ENCODE measurements around the gene MYOM1.

The MYOM1 gene

DNA sequence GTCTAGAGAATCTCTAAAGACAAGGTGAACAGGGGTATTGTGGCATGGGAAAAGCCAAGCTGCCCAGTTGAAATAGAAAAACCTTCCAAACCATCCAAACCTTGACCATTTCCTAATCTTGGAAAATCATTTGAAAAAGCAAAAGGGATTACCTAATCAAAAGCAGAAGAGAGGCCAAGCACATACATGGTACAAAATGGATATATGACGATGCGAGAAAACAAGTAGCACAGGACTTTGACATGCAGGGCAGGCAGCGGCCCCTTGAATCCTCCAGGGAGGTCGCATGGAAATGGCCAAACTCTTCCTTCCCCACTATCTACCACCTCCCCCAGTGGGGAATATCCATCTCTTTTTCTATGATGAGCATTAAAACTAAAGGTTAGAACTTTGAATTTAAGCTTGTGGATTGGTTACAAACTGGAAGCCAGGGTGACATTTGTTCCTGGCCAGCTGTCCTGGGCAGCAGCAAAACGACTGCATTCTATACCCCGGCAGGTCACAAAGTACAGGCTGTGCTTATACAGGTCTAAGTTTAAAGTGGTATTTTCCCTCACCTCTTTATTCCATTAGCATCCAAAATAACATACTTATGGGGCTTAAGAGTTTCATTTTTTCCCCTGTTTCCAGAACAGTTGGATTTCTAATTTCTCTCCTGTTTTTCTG is 24.7 kb downstream of the MYOM1 start:
- Histone ChIP-seq H3K9me3 (ENCODE audit: insufficient read depth, low read depth, low read length) (no peaks in the 10 kb centered on the region), H3K4me3 (ENCODE audit: low read length) (no peak overlapping the region), H3K27me3 (ENCODE audit: insufficient read depth, low read length) (no peaks in the 10 kb centered on the region), H3K36me3 (ENCODE audit: insufficient read depth, low read length) (no peaks in the 10 kb centered on the region), H3K4me1 (ENCODE audit: insufficient read depth, low read length) (no peaks in the 10 kb centered on the region), H3K27ac (ENCODE audit: low read depth, low read length) (no peak overlapping the region), H3K9ac (ENCODE audit: low read depth, low read length) (no peak overlapping the region)
- WGBS: 90% methylated on average over 6 of the region's 6 CpGs

DNA sequence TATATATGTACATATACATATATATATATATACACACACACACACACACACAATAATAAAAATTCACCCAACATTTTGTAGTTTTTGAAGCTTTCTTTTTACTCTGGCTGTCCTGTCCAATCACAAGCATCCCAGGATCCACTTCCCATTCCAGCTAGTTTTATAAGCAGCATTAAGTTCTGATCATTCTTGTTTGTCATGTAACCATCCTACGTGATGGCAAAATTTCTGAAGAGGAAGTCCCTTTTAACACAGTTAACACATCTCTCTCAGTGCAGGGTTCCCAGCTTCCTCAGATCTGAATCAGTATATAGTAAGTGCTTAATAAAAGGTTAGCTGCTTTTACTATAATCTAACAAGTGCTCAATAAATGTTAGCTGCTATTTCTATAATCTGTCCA is 26.4 kb downstream of the MYOM1 start:
- Histone ChIP-seq H3K9me3 (ENCODE audit: insufficient read depth, low read depth, low read length) (no peaks in the 10 kb centered on the region), H3K4me1 (ENCODE audit: insufficient read depth, low read length) (no peaks in the 10 kb centered on the region), H3K4me3 (ENCODE audit: low read length) (no peak overlapping the region), H3K9ac (ENCODE audit: low read depth, low read length) (no peak overlapping the region), H3K27me3 (ENCODE audit: insufficient read depth, low read length) (no peaks in the 10 kb centered on the region), H3K36me3 (ENCODE audit: insufficient read depth, low read length) (no peaks in the 10 kb centered on the region), H3K27ac (ENCODE audit: low read depth, low read length) (no peak overlapping the region)
- WGBS: 90% methylated on average over 1 of the region's 1 CpG

DNA sequence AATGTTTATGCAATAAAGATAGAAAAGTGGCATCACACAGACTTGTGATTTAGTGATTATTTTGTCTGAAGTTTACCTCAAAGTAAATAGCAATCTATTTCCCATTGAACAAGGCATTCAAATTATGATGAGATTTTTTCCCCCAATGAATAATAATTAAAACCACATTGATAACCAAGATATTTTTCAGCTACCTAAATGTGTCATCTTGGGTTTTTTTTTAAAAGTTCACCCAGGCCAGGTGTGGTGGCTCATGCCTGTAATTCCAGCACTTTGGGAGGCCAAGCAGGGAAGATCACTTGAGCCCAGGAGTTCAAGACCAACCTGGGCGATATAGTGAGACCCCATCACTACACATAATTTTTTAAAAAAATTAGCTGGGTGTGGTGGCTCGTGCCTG is 27.0 kb downstream of the MYOM1 start:
- no peaks in the 10 kb centered on the region for H3K27me3 ChIP-seq (ENCODE audit: insufficient read depth, low read length)
- WGBS: 80% methylated on average over 1 of the region's 2 CpGs
- no peak overlapping the region for H3K4me3 ChIP-seq (ENCODE audit: low read length)
- no peaks in the 10 kb centered on the region for H3K36me3 ChIP-seq (ENCODE audit: insufficient read depth, low read length)
- no peak overlapping the region for H3K27ac ChIP-seq (ENCODE audit: low read depth, low read length)
- H3K4me1 ChIP-seq (ENCODE audit: insufficient read depth, low read length): no peaks in the 10 kb centered on the region
- H3K9ac ChIP-seq (ENCODE audit: low read depth, low read length): no peak overlapping the region
- no peaks in the 10 kb centered on the region for H3K9me3 ChIP-seq (ENCODE audit: insufficient read depth, low read depth, low read length)

DNA sequence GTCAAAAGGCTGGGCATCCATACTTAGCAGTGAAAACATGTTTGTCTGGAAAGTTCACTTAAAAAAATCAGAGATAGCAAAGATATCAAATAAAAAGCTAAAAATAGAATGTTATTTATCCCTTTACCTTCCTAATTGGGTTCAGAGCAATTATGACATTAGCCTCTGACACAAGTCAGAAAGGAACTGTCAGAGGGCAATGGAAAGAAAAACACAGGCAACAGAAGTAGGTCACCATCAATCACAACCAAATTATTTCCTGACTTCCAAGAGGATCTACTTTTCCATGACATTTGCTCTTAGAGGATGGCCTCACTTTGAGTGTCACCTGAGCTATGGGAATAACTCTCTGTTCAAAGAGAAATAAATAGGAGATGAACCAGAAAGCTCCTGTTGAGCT is 27.5 kb downstream of the MYOM1 start:
- no peaks in the 10 kb centered on the region for H3K36me3 ChIP-seq (ENCODE audit: insufficient read depth, low read length)

DNA sequence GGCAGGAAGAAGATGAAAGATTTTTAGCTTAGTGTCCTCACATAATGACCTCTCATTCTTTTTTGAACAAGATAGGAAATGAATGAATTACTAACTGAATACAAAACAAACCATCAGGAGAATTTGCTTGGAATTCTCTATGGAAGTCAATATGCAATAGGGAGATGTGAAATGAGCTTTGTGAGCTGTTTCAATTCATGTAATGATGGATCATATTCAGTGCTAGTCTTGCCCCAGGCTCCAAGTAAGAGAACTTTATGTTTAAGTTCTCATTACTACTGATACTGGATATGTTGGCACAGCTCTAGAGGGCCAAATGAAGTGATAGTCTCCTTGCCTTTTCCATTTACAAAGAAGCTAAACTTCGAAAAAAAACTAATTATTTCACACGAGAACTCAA is 29.2 kb downstream of the MYOM1 start:
- Histone ChIP-seq H3K27me3 (ENCODE audit: insufficient read depth, low read length) (no peaks in the 10 kb centered on the region), H3K9me3 (ENCODE audit: insufficient read depth, low read depth, low read length) (no peaks in the 10 kb centered on the region), H3K4me3 (ENCODE audit: low read length) (no peak overlapping the region), H3K4me1 (ENCODE audit: insufficient read depth, low read length) (no peaks in the 10 kb centered on the region), H3K27ac (ENCODE audit: low read depth, low read length) (no peak overlapping the region), H3K9ac (ENCODE audit: low read depth, low read length) (no peak overlapping the region), H3K36me3 (ENCODE audit: insufficient read depth, low read length) (no peaks in the 10 kb centered on the region)
- WGBS: 87% methylated on average over 2 of the region's 2 CpGs

More for the DNA sequence above, 27.5 kb downstream of the MYOM1 start:
- H3K27ac ChIP-seq (ENCODE audit: low read depth, low read length): no peak overlapping the region
- H3K27me3 ChIP-seq (ENCODE audit: insufficient read depth, low read length): no peaks in the 10 kb centered on the region
- no peak overlapping the region for H3K9ac ChIP-seq (ENCODE audit: low read depth, low read length)
- no peaks in the 10 kb centered on the region for H3K4me1 ChIP-seq (ENCODE audit: insufficient read depth, low read length)
- H3K9me3 ChIP-seq (ENCODE audit: insufficient read depth, low read depth, low read length): no peaks in the 10 kb centered on the region
- no peak overlapping the region for H3K4me3 ChIP-seq (ENCODE audit: low read length)

DNA sequence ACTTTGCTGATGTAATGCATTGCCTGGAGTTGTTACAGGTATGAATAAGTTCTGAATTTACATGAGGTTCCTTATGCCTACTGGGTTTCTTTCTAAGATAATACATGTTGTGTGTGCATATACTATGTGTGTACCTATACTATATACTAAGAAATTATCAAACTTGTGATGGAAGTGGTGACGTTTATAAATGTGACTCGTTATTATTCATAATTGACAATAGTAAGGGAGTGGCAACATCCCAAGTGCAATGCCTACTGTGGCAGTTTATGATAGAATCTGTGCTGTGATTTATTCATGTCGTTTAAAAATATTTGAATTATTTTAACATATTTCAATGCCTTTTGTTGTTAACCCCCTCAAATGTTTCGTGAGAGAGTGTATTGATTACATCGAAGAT is 29.9 kb downstream of the MYOM1 start:
- Histone ChIP-seq H3K27ac (ENCODE audit: low read depth, low read length) (no peak overlapping the region), H3K4me3 (ENCODE audit: low read length) (no peak overlapping the region), H3K27me3 (ENCODE audit: insufficient read depth, low read length) (no peaks in the 10 kb centered on the region), H3K4me1 (ENCODE audit: insufficient read depth, low read length) (no peaks in the 10 kb centered on the region), H3K36me3 (ENCODE audit: insufficient read depth, low read length) (no peaks in the 10 kb centered on the region), H3K9ac (ENCODE audit: low read depth, low read length) (no peak overlapping the region), H3K9me3 (ENCODE audit: insufficient read depth, low read depth, low read length) (no peaks in the 10 kb centered on the region)
- WGBS: 97% methylated on average over 4 of the region's 5 CpGs

DNA sequence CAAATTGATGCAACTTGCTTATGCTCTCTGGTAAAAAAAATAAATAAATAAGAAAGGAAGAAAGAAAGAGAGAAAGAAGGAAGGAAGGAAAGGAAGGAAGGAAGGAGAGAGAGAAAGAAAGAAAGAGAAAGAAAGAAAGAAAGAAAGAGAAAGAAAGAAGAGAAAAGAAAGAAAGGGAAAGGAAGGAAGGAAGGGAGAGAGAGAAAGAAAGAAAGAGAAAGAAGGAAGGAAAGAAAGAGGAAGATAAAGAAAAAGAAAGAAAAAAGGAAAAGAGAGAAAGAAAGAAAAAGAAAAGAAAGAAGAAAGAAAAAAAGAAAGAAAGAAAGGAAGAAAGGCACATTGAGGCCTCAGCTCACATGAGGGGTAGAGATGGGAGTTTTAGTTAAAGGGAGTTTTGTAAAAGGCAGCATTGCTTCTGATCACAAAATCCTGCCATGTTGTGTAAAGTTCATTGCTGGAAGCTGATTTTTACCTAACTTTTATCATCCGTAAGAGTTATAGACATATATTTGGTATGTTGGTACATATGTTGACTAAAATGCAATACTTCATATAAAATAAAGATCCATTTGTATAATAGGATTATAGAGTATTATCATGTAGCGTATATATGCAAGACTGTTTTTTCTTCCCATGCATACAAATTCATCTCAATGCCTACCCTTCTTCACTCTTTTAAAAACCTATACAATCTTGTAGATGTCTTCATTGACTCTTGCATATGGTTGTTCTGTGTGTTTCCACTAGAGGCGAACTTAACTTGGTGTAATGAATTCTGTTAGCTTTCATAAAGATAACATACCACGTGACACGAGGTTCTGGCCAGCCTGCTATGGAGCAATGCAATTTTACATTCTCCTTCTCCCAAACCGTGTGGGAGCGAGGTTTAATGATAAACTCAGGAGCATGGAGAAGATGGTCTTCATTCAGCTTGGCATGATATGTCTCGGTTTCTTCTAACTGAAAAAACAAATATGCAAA is 32.8 kb downstream of the MYOM1 start:
- H3K27me3 ChIP-seq (ENCODE audit: insufficient read depth, low read length): no peaks in the 10 kb centered on the region
- H3K27ac ChIP-seq (ENCODE audit: low read depth, low read length): no peak overlapping the region
- no peaks in the 10 kb centered on the region for H3K4me1 ChIP-seq (ENCODE audit: insufficient read depth, low read length)
- no peak overlapping the region for H3K4me3 ChIP-seq (ENCODE audit: low read length)
- no peak overlapping the region for H3K9ac ChIP-seq (ENCODE audit: low read depth, low read length)
- H3K36me3 ChIP-seq (ENCODE audit: insufficient read depth, low read length): no peaks in the 10 kb centered on the region
- H3K9me3 ChIP-seq (ENCODE audit: insufficient read depth, low read depth, low read length): no peaks in the 10 kb centered on the region
- WGBS: 91% methylated on average over 5 of the region's 8 CpGs

DNA sequence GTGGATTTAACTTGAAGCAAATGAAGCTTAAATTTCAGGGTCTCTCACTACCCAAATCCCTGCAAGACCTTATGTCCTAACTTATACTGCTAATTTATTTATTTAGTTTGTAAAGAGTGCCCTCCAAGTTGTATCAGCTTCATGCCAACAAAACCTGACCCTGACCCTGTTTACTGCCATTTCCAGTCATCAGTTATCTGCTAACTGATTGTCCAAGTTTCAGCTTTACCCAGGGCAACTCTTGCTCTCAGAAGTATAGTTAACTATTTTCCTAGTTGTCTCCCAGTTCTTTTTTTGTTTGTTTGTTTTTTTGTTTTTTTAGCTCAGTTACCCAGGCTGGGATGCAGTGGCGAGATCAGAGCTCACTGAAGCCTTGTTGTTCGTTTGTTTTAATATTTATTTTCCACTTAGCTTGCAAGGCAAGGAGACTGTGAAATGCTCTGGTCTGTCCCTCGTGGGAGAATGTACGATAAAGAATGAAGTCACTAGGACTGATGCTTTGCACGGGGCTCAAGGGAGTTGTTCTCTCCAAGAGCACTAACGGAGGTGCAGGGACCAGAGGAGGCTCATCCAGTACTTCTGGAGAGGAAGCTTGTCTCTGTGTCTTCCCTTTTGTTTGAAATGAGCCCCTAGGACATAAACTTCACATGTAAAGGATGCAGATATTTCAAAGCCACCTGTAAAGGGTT is 35.3 kb downstream of the MYOM1 start:
- H3K36me3 ChIP-seq (ENCODE audit: insufficient read depth, low read length): no peaks in the 10 kb centered on the region
- H3K27ac ChIP-seq (ENCODE audit: low read depth, low read length): no peak overlapping the region
- no peaks in the 10 kb centered on the region for H3K9me3 ChIP-seq (ENCODE audit: insufficient read depth, low read depth, low read length)
- WGBS: 77% methylated on average over 6 of the region's 6 CpGs
- H3K4me1 ChIP-seq (ENCODE audit: insufficient read depth, low read length): peaks cover 8% of the 10 kb centered on the region; the same call in 1 of the 2 replicates
- no peaks in the 10 kb centered on the region for H3K27me3 ChIP-seq (ENCODE audit: insufficient read depth, low read length)
- H3K9ac ChIP-seq (ENCODE audit: low read depth, low read length): no peak overlapping the region
- H3K4me3 ChIP-seq (ENCODE audit: low read length): no peak overlapping the region

DNA sequence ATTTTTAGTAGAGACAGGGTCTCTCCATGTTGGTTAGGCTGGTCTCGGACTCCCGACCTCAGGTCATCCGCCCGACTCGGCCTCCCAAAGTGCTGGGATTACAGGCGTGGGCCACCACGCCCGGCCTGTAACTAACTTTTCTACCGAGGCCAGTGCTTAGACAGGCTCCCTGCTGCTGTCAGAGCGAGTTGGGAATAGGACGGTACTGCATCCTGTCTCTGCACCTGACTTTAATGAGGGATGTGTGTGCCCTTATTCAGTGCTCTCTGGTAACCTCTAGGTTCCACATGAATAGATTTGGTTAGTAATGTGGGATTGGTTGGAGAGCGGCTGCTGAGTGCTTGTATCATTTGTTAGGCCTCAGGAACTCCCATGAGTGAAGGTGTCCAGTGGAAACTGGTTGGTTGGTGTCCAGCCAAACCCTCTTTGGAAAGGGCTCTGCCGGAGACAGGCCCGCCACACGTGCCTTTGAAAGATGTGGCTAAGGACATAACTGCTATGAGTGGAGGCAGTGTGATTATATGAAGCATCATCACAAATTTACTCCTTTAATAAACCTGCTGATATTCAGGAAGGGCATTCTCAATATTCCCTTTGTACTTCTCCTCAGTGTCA is 36.6 kb downstream of the MYOM1 start:
- Histone ChIP-seq H3K27ac (ENCODE audit: low read depth, low read length) (no peak overlapping the region), H3K9ac (ENCODE audit: low read depth, low read length) (no peak overlapping the region), H3K27me3 (ENCODE audit: insufficient read depth, low read length) (no peaks in the 10 kb centered on the region), H3K4me1 (ENCODE audit: insufficient read depth, low read length) (peaks cover 8% of the 10 kb centered on the region; the same call in 1 of the 2 replicates), H3K9me3 (ENCODE audit: insufficient read depth, low read depth, low read length) (no peaks in the 10 kb centered on the region), H3K4me3 (ENCODE audit: low read length) (no peak overlapping the region), H3K36me3 (ENCODE audit: insufficient read depth, low read length) (no peaks in the 10 kb centered on the region)
- WGBS: 90% methylated on average over 15 of the region's 15 CpGs

DNA sequence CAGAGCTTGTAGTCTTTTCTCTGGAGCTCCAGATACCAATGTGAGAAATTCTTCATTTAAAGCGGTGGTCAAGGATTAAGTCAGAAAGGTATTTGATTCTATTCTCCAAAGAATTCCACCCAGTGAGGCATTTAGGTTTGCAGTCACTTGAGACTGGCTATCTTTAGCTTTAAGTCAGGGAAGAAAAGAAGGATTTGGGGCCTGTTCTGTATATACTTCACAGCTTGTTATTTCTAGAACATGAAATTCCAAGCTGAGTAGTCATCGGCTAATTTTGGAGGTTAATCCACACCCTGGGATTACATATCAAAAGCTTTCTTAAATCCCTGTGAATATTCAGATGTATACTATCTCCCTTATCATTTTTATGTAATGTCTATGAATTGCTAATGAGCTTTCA is 39.4 kb downstream of the MYOM1 start:
- H3K9ac ChIP-seq (ENCODE audit: low read depth, low read length): no peak overlapping the region
- H3K4me1 ChIP-seq (ENCODE audit: insufficient read depth, low read length): peaks cover 8% of the 10 kb centered on the region; the same call in 1 of the 2 replicates
- 57% methylated on average over 1 of the region's 2 CpGs for WGBS
- H3K4me3 ChIP-seq (ENCODE audit: low read length): no peak overlapping the region
- no peak overlapping the region; the same call in none of the 2 replicates for H3K27ac ChIP-seq (ENCODE audit: low read depth, low read length)
- no peaks in the 10 kb centered on the region for H3K27me3 ChIP-seq (ENCODE audit: insufficient read depth, low read length)
- H3K9me3 ChIP-seq (ENCODE audit: insufficient read depth, low read depth, low read length): no peaks in the 10 kb centered on the region
- no peaks in the 10 kb centered on the region for H3K36me3 ChIP-seq (ENCODE audit: insufficient read depth, low read length)

All from HUES64 (cell line).